HG02763 (cell line): ENCODE results near the gene EXOSC9.

Source experiments
- ATAC-seq: cut with Tn5 transposase; IDR thresholded peaks from one replicate; pipeline ENCODE4 v1.9.1; 2021; ENCODE audit warnings: mild to moderate bottlenecking, moderate library complexity; ENCODE audit not compliant: unreplicated experiment

The EXOSC9 gene

GRCh38 chr4:121822796-121823504 lies 21.8 kb downstream of the EXOSC9 start:
- peak; percentile 37 for ATAC-seq

- peak; percentile 97 for ATAC-seq
Observed at GRCh38 chr4:121823505-121824170, 22.5 kb downstream of the EXOSC9 start, which contains the start of gene CCNA2. TSS of gene CCNA2 (minus strand) at chr4:121823883. CDS start at chr4:121823628, 255 bp downstream.

- peak; percentile 1 for ATAC-seq
Observed at GRCh38 chr4:121824171-121824527, 23.0 kb downstream of the EXOSC9 start.

- ATAC-seq = no peak
Observed at GRCh38 chr4:121824950-121825349, 23.8 kb downstream of the EXOSC9 start.

- ATAC-seq = no peak
Observed at GRCh38 chr4:121827853-121828252, 26.7 kb downstream of the EXOSC9 start.

GRCh38 chr4:121829511-121829910 lies 28.4 kb downstream of the EXOSC9 start:
- ATAC-seq = no peak

GRCh38 chr4:121838136-121838535 lies 37.0 kb downstream of the EXOSC9 start:
- no peak for ATAC-seq

- no peak for ATAC-seq
Observed at GRCh38 chr4:121842862-121843261, 41.7 kb downstream of the EXOSC9 start.

GRCh38 chr4:121846662-121847061 lies 45.5 kb downstream of the EXOSC9 start:
- no peak for ATAC-seq

- no peak for ATAC-seq
Observed at GRCh38 chr4:121851354-121851753, 50.2 kb downstream of the EXOSC9 start.

GRCh38 chr4:121860121-121860520 lies 59.0 kb downstream of the EXOSC9 start:
- no peak for ATAC-seq

- ATAC-seq = no peak
Observed at GRCh38 chr4:121861426-121861825, 60.3 kb downstream of the EXOSC9 start.

GRCh38 chr4:121863799-121864198 lies 62.7 kb downstream of the EXOSC9 start:
- no peak for ATAC-seq
